OCI-LY3 (cell line): ENCODE results near the gene NOS1AP.

ENCODE experiments used
- H2AFZ ChIP-seq: fragments of 200-600, 300-600 bp; shearing (Covaris generic); 2 replicates; pipeline ENCODE4 v1.6.0; 2014; ENCODE audit warnings: antibody characterized with exemption, low read depth, low read length
- H3K27ac ChIP-seq: fragments of 200-600, 300-600 bp; sonication (generic); 2 replicates; pipeline ENCODE4 v1.5.1; 2014; ENCODE audit warnings: mild to moderate bottlenecking, low read length, moderate library complexity, mixed read lengths
- H3K27me3 ChIP-seq: fragments of 200-600, 300-600 bp; sonication (generic); 2 replicates; pipeline ENCODE4 v1.6.1; 2014; ENCODE audit warnings: low read depth, low read length, mixed read lengths
- H3K36me3 ChIP-seq: fragments of 200-600, 300-600 bp; sonication (generic); replicated peaks from 2 replicates; pipeline ENCODE3; 2014; ENCODE audit warnings: low read depth, low read length, mixed read lengths
- H3K4me1 ChIP-seq: fragments of 300-600, 200-600 bp; sonication (generic); 2 replicates; pipeline ENCODE4 v1.6.1; 2014; ENCODE audit warnings: low read length, mixed read lengths
- H3K4me2 ChIP-seq: fragments of 200-600, 300-600 bp; sonication (generic); 2 replicates; pipeline ENCODE4 v1.6.1; 2014; ENCODE audit warnings: low read length, mixed read lengths
- H3K4me3 ChIP-seq: fragments of 300-600, 200-600 bp; sonication (generic); 2 replicates; pipeline ENCODE4 v1.5.1; 2014; ENCODE audit warnings: antibody characterized with exemption, mild to moderate bottlenecking, low read length, moderate library complexity
- H3K79me2 ChIP-seq: fragments of 300-600, 200-600 bp; shearing (Covaris generic); 2 replicates; pipeline ENCODE4 v1.6.1; 2014; ENCODE audit warnings: mild to moderate bottlenecking, low read length, mixed read lengths
- H3K9ac ChIP-seq: fragments of 300-600, 200-600 bp; shearing (Covaris generic); 2 replicates; pipeline ENCODE4 v1.6.0; 2014; ENCODE audit warnings: mild to moderate bottlenecking, low read length, moderate library complexity
- H3K9me3 ChIP-seq: fragments of 200-600, 300-600 bp; shearing (Covaris generic); 2 replicates; pipeline ENCODE4 v1.6.1; 2014; ENCODE audit warnings: low read length, mixed read lengths; ENCODE audit not compliant: insufficient read depth
- H4K20me1 ChIP-seq: fragments of 200-600, 300-600 bp; sonication (generic); 2 replicates; pipeline ENCODE4 v1.6.1; 2016; ENCODE audit warnings: low read length, mixed read lengths; ENCODE audit not compliant: insufficient read depth
- CTCF ChIP-seq: fragments of 200-600, 300-600 bp; sonication (generic); IDR thresholded peaks from 2 replicates; pipeline ENCODE4 v1.5.1; 2014; ENCODE audit warnings: antibody characterized with exemption, low read length, low read depth
- EZH2phosphoT487 ChIP-seq: fragments of 200-600 bp; shearing (Covaris generic); IDR thresholded peaks from 2 replicates; pipeline ENCODE4 v1.6.1; 2018; ENCODE audit warnings: antibody characterized with exemption, mixed run types, low read depth

The NOS1AP gene

DNA sequence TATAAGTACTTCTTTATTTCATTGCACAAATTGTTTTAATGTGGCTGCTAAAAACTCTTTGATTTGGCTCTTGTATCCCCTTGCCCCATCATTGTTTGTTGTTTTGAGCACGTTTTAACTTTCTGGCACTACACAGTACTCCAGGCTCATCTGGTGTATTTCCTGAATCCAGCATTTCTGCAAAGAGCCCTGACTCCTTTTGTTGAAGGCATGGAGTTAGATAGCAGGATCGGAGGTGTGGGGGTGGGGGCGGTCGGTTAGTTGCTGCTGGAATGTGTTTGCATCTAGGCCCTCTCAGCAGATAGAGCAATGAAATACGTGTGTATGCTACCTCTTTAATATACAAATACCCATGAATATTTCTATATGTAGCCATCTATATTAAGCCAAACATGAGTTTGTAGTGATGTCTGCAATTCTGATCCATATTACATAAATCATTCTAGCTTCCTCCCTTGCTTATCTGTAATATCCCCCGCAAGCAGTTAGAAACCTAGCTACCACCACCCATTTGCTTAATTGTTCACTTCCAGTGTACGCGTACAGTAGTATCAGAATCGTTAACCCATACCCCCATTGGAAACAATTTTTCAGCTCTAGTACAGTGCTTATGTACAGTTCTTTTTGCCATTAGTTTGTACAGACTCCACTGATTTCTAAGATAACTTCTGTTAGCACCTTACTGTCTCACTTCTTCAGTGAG lies 106.0 kb downstream of the NOS1AP start:
- Histone ChIP-seq H3K27ac (no peak overlapping the region), H4K20me1 (no peaks in the 10 kb centered on the region), H3K79me2 (no peaks in the 10 kb centered on the region), H3K9me3 (no peaks in the 10 kb centered on the region), H3K27me3 (peaks cover 13% of the 10 kb centered on the region; the same call in 1 of the 2 replicates), H3K9ac (no peak overlapping the region), H3K4me3 (no peak overlapping the region), H2AFZ (no peak overlapping the region), H3K36me3 (no peaks in the 10 kb centered on the region), H3K4me2 (no peak overlapping the region), H3K4me1 (no peaks in the 10 kb centered on the region)
- TF ChIP-seq EZH2phosphoT487 = no peak
- TF ChIP-seq CTCF = no peak

DNA sequence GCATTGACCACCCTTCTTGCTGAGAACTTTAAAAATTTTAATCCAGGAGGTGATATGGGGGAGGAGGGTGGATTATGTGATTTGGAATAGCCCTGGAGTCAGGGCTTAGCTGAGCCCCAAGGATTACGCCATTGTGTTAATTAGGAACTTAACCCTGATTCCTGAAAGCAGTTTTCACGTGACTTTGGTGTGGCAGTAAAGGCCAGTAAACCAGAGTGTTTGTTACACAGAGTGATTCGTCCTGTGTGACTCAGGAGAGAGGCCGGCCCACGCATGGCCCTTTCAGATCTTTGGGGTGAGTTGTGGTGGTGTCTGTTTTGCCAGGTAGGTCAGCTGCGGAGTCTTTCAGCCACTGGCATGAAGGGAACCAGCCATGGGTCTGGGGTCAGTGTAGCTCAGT lies 107.6 kb downstream of the NOS1AP start:
- Histone ChIP-seq H3K4me2 (no peak overlapping the region), H3K27me3 (peaks cover 19% of the 10 kb centered on the region; the same call in 1 of the 2 replicates), H3K4me1 (no peaks in the 10 kb centered on the region), H3K79me2 (no peaks in the 10 kb centered on the region), H3K27ac (no peak overlapping the region), H3K4me3 (no peak overlapping the region), H3K36me3 (no peaks in the 10 kb centered on the region), H2AFZ (no peak overlapping the region), H3K9me3 (no peaks in the 10 kb centered on the region), H4K20me1 (no peaks in the 10 kb centered on the region), H3K9ac (no peak overlapping the region)
- no peak for TF ChIP-seq EZH2phosphoT487
- no peak for TF ChIP-seq CTCF

DNA sequence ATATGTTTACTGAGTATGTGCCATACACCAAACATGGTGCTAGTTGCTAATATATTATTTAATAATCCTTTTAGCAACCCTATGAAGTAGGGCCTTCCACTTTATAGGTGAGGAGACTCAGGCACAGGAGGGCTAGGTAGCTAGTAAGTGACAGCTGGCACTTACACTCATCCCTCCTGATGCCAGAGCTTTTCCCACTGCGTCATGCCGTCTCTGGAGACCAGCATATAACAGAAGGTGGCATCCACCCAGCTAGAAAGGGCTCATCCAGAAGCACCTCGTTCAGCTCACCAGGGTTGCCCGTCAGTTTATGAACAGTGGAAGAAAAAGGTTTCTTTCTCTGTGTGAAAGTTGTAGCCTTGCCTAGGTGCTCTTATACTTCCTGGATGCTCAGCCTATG lies 108.9 kb downstream of the NOS1AP start:
- Histone ChIP-seq H3K27ac (no peak overlapping the region), H3K79me2 (no peaks in the 10 kb centered on the region), H3K4me3 (no peak overlapping the region), H3K27me3 (peaks cover 22% of the 10 kb centered on the region; the same call in 1 of the 2 replicates), H3K4me2 (no peak overlapping the region), H2AFZ (no peak overlapping the region), H3K36me3 (no peaks in the 10 kb centered on the region), H3K9me3 (no peaks in the 10 kb centered on the region), H3K4me1 (no peaks in the 10 kb centered on the region), H4K20me1 (no peaks in the 10 kb centered on the region), H3K9ac (no peak overlapping the region)
- TF ChIP-seq EZH2phosphoT487 = no peak
- TF ChIP-seq CTCF = no peak

- no peak overlapping the region for H3K27ac ChIP-seq
- H3K4me3 ChIP-seq = no peak overlapping the region
- H3K9me3 ChIP-seq = no peaks in the 10 kb centered on the region
- no peaks in the 10 kb centered on the region for H3K4me1 ChIP-seq
- TF ChIP-seq CTCF = no peak
- no peak for TF ChIP-seq EZH2phosphoT487
- peaks cover 22% of the 10 kb centered on the region; the same call in 1 of the 2 replicates for H3K27me3 ChIP-seq
- no peaks in the 10 kb centered on the region for H3K36me3 ChIP-seq
- no peaks in the 10 kb centered on the region for H3K79me2 ChIP-seq
- H4K20me1 ChIP-seq = no peaks in the 10 kb centered on the region
- no peak overlapping the region for H3K9ac ChIP-seq
- H2AFZ ChIP-seq = no peak overlapping the region
- H3K4me2 ChIP-seq = no peak overlapping the region
Measured at GRCh38 chr1:162179121-162179520, 109.6 kb downstream of the NOS1AP start.
